SK-N-SH (cell line): ENCODE data around the gene GLCE. TPM values are rescaled to one million over a fixed set of nuclear protein-coding genes. Genes with fewer than 3 reads are reported as not detected.

Source experiments
- CTCF ChIA-PET: fragments of 300-600, 350-600 bp; formaldehyde crosslinking; extraction: SDS; loops from one replicate; lab custom pipeline; 2021; lab: Yijun Ruan, JAX
- POLR2A ChIA-PET: fragments of 350-600 bp; sonication (Branson Sonifier 250); formaldehyde crosslinking; extraction: SDS; loops from one replicate; lab custom pipeline; 2020; ENCODE audit warnings: antibody characterized with exemption, inconsistent platforms; lab: Yijun Ruan, JAX
- DNase-seq: peaks from one replicate; pipeline ENCODE4 v3.0.0; 2012
- H2AFZ ChIP-seq: fragments of 200-600 bp; sonication (generic); 2 replicates; pipeline ENCODE4 v1.8.1; 2016; ENCODE audit warnings: antibody characterized with exemption, mild to moderate bottlenecking, low read depth
- H3F3A ChIP-seq: fragments of 200-600 bp; sonication (generic); replicated peaks from 2 replicates; pipeline ENCODE3; 2016; ENCODE audit warnings: antibody characterized with exemption, mild to moderate bottlenecking; ENCODE audit not compliant: insufficient read depth
- H3K27ac ChIP-seq, 2 experiments: fragments of 200-500 bp in 1 of 2; fragments of 200-600 bp in 1 of 2; sonication (Bioruptor generic) in 1 of 2; sonication (generic), shearing (Covaris generic) in 1 of 2; 2 replicates each; pipeline versions ENCODE4 v1.5.1 to v1.6.1; 2014 to 2016; ENCODE audit warnings: low read depth in 2 of 2, inconsistent platforms in 1 of 2, low read length in 1 of 2, mild to moderate bottlenecking in 1 of 2, mixed read lengths in 1 of 2
- H3K27me3 ChIP-seq: fragments of 200-600 bp; sonication (generic), shearing (Covaris generic); 2 replicates; pipeline ENCODE4 v1.6.1; 2016; ENCODE audit warnings: mixed run types; ENCODE audit not compliant: insufficient read depth
- H3K36me3 ChIP-seq, 2 experiments: fragments of 200-500 bp in 1 of 2; fragments of 200-600 bp in 1 of 2; sonication (Bioruptor generic) in 1 of 2; sonication (generic) in 1 of 2; replicated peaks in 1 of 2; 2 replicates each; pipeline versions ENCODE3 to v1.5.1; 2014 to 2016; ENCODE audit warnings: low read length in 1 of 2, mild to moderate bottlenecking in 1 of 2; ENCODE audit not compliant: insufficient read depth in 2 of 2, control insufficient read depth in 1 of 2
- H3K4me1 ChIP-seq, 2 experiments: fragments of 200-500 bp in 1 of 2; fragments of 200-600 bp in 1 of 2; sonication (Bioruptor generic) in 1 of 2; sonication (generic), shearing (Covaris generic) in 1 of 2; 2 replicates each; pipeline versions ENCODE4 v1.5.1 to v1.6.1; 2014 to 2016; ENCODE audit warnings: low read depth in 1 of 2, low read length in 1 of 2, mixed run types in 1 of 2; ENCODE audit not compliant: insufficient read depth in 2 of 2, control insufficient read depth in 1 of 2
- H3K4me2 ChIP-seq: fragments of 200-600 bp; sonication (generic), shearing (Covaris generic); 2 replicates; pipeline ENCODE4 v1.6.1; 2017; ENCODE audit warnings: mixed run types
- H3K4me3 ChIP-seq, 2 experiments: fragments of 200-500 bp in 1 of 2; fragments of 200-600 bp in 1 of 2; sonication (Bioruptor generic) in 1 of 2; sonication (generic), shearing (Covaris generic) in 1 of 2; 2 replicates each; pipeline versions ENCODE4 v1.5.1 to v1.8.1; 2014 to 2016; ENCODE audit warnings: low read depth in 2 of 2, inconsistent platforms in 1 of 2, low read length in 1 of 2, mild to moderate bottlenecking in 1 of 2, mixed read lengths in 1 of 2, moderate library complexity in 1 of 2
- H3K79me2 ChIP-seq: fragments of 200-600 bp; sonication (generic); 2 replicates; pipeline ENCODE4 v1.8.1; 2017; ENCODE audit warnings: mild to moderate bottlenecking; ENCODE audit not compliant: insufficient read depth
- H3K9ac ChIP-seq: fragments of 200-600 bp; sonication (generic); 2 replicates; pipeline ENCODE4 v1.6.1; 2017; ENCODE audit warnings: mixed run types
- H3K9me2 ChIP-seq: fragments of 200-600 bp; sonication (generic); 2 replicates; pipeline ENCODE4 v1.6.1; 2017; ENCODE audit warnings: mixed run types
- H3K9me3 ChIP-seq: fragments of 200-600 bp; sonication (generic); 2 replicates; pipeline ENCODE4 v1.6.1; 2017; ENCODE audit warnings: mixed run types, mild to moderate bottlenecking, moderate library complexity
- H4K20me1 ChIP-seq: fragments of 200-600 bp; sonication (generic); 2 replicates; pipeline ENCODE4 v1.6.1; 2017; ENCODE audit warnings: mild to moderate bottlenecking, mixed run types; ENCODE audit not compliant: insufficient read depth
- EP300 ChIP-seq, 2 experiments: IDR thresholded peaks; 2 replicates each; pipeline versions ENCODE4 v1.4.0 to v1.6.1; 2012; ENCODE audit warnings: borderline replicate concordance in 1 of 2, low read depth in 1 of 2, low read length in 1 of 2
- FOSL2 ChIP-seq: IDR thresholded peaks from 2 replicates; pipeline ENCODE4 v1.4.0; 2012; ENCODE audit warnings: low read depth, mild to moderate bottlenecking, moderate library complexity, borderline replicate concordance
- FOXJ3 ChIP-seq: sonication (generic); formaldehyde crosslinking; IDR thresholded peaks from 2 replicates; pipeline ENCODE4 v1.5.1; 2020; ENCODE audit warnings: mild to moderate bottlenecking, missing genetic modification reagents
- FOXM1 ChIP-seq: IDR thresholded peaks from 2 replicates; pipeline ENCODE4 v1.4.0; 2012; ENCODE audit warnings: low read depth, mild to moderate bottlenecking
- GABPA ChIP-seq: IDR thresholded peaks from 2 replicates; pipeline ENCODE4 v1.4.0; 2012; ENCODE audit warnings: low read depth, mild to moderate bottlenecking
- GATA2 ChIP-seq: sonication (generic); formaldehyde crosslinking; IDR thresholded peaks from 2 replicates; pipeline ENCODE4 v1.5.0; 2020; ENCODE audit warnings: mild to moderate bottlenecking, missing genetic modification reagents
- MEF2A ChIP-seq: IDR thresholded peaks from 2 replicates; pipeline ENCODE4 v1.4.0; 2012; ENCODE audit warnings: low read depth, borderline replicate concordance
- POLR2AphosphoS5 ChIP-seq: IDR thresholded peaks from 2 replicates; pipeline ENCODE4 v1.6.1; 2012; ENCODE audit warnings: low read depth, low read length
- RAD21 ChIP-seq: IDR thresholded peaks from 2 replicates; pipeline ENCODE4 v1.6.1; 2012; ENCODE audit warnings: mild to moderate bottlenecking, low read length
- RCOR1 ChIP-seq: fragments of 150-350 bp; IDR thresholded peaks from 2 replicates; pipeline ENCODE4 v1.6.1; 2017; ENCODE audit warnings: antibody characterized with exemption, low read length
- TAF1 ChIP-seq: IDR thresholded peaks from 2 replicates; pipeline ENCODE4 v1.6.1; 2012; ENCODE audit warnings: low read depth, mild to moderate bottlenecking, low read length, moderate library complexity, borderline replicate concordance
- TEAD4 ChIP-seq: IDR thresholded peaks from 2 replicates; pipeline ENCODE4 v1.4.0; 2012; ENCODE audit warnings: mild to moderate bottlenecking, borderline replicate concordance; ENCODE audit not compliant: insufficient read depth
- WGBS: methylation state at CpG from one replicate; pipeline ENCODE4 v1.1.6; 2017; ENCODE audit warnings: low lambda C conversion rate; 5-methylcytosine and 5-hydroxymethylcytosine counted together
- polyA plus RNA-seq, 3 experiments: library from polyadenylated mRNA; depleted of rRNA; stranded (reverse); fragments of >200 nt; gene quantifications; 2 replicates each; pipeline ENCODE4 v1.2.3, GENCODE V29; 2012
- TF ChIP-seq, protein P1 (sequence below): fragments of 150-350 bp; IDR thresholded peaks from 2 replicates; pipeline ENCODE4 v1.6.1; 2016; ENCODE audit warnings: mild to moderate bottlenecking, low read depth, low read length
- TF ChIP-seq, protein P2 (sequence below): fragments of 150-350 bp; IDR thresholded peaks from 2 replicates; pipeline ENCODE4 v1.6.1; 2017; ENCODE audit warnings: antibody characterized with exemption, low read length, low read depth, borderline replicate concordance
- TF ChIP-seq, protein P3 (sequence below): fragments of 200-600 bp; sonication (generic); IDR thresholded peaks from 2 replicates; pipeline ENCODE4 v1.6.1; 2017; ENCODE audit warnings: antibody characterized with exemption, mild to moderate bottlenecking, moderate library complexity
- TF ChIP-seq, protein P4 (sequence below): IDR thresholded peaks from 2 replicates; pipeline ENCODE4 v1.4.0; 2012; ENCODE audit warnings: low read depth, borderline replicate concordance
- TF ChIP-seq, protein P5 (sequence below): IDR thresholded peaks from 2 replicates; pipeline ENCODE4 v1.6.1; 2012; ENCODE audit warnings: mild to moderate bottlenecking, low read depth, low read length, moderate library complexity
- TF ChIP-seq, protein P6 (sequence below): IDR thresholded peaks from 2 replicates; pipeline ENCODE4 v1.4.0; 2012; ENCODE audit warnings: low read depth, borderline replicate concordance

GLCE gene
- polyA plus RNA-seq, 1 of the 3 experiments (the other 2 are of a cell fraction), result 19.5 TPM

DNA sequence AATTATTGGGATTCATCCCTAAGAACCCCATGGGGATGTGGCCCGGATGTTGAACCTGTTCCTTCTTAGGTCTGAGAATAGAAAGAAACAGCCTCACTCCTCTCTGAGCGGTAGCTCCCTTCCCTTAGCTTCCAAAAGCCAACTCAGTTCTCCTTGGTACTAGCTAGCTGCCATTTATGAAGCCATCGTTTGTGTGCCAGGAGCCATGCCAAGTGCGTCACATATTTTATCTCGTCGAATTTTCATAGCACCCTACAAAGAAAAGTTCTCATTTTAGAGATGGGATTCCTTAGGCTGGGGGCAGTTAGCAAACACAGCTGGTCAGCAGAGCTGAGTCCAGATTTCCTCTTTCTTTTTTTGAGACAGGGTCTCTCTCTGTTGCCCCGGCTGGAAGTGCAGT is 45.4 kb upstream of the GLCE start:
- DNase-seq, result no peak
- H3F3A ChIP-seq, result no peaks in the 10 kb centered on the region
- H3K4me2 ChIP-seq, result no peak overlapping the region
- POLR2A ChIA-PET, result no interaction called here
- H3K27ac ChIP-seq, result no peak overlapping the region
- no peaks in the 10 kb centered on the region for H4K20me1 ChIP-seq
- WGBS, result 68% methylated on average over 7 of the region's 7 CpGs
- H3K79me2 ChIP-seq, result no peaks in the 10 kb centered on the region
- no peaks in the 10 kb centered on the region for H3K9me2 ChIP-seq
- no peak for TF ChIP-seq RAD21
- TF ChIP-seq, protein P1, sequence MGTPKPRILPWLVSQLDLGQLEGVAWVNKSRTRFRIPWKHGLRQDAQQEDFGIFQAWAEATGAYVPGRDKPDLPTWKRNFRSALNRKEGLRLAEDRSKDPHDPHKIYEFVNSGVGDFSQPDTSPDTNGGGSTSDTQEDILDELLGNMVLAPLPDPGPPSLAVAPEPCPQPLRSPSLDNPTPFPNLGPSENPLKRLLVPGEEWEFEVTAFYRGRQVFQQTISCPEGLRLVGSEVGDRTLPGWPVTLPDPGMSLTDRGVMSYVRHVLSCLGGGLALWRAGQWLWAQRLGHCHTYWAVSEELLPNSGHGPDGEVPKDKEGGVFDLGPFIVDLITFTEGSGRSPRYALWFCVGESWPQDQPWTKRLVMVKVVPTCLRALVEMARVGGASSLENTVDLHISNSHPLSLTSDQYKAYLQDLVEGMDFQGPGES, result no peak
- no peak for TF ChIP-seq TAF1
- no peak for TF ChIP-seq RCOR1
- TF ChIP-seq, protein P2, sequence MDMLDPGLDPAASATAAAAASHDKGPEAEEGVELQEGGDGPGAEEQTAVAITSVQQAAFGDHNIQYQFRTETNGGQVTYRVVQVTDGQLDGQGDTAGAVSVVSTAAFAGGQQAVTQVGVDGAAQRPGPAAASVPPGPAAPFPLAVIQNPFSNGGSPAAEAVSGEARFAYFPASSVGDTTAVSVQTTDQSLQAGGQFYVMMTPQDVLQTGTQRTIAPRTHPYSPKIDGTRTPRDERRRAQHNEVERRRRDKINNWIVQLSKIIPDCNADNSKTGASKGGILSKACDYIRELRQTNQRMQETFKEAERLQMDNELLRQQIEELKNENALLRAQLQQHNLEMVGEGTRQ, result no peak
- no peak for TF ChIP-seq GABPA
- TF ChIP-seq, protein P3, sequence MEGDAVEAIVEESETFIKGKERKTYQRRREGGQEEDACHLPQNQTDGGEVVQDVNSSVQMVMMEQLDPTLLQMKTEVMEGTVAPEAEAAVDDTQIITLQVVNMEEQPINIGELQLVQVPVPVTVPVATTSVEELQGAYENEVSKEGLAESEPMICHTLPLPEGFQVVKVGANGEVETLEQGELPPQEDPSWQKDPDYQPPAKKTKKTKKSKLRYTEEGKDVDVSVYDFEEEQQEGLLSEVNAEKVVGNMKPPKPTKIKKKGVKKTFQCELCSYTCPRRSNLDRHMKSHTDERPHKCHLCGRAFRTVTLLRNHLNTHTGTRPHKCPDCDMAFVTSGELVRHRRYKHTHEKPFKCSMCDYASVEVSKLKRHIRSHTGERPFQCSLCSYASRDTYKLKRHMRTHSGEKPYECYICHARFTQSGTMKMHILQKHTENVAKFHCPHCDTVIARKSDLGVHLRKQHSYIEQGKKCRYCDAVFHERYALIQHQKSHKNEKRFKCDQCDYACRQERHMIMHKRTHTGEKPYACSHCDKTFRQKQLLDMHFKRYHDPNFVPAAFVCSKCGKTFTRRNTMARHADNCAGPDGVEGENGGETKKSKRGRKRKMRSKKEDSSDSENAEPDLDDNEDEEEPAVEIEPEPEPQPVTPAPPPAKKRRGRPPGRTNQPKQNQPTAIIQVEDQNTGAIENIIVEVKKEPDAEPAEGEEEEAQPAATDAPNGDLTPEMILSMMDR, result no peak
- TF ChIP-seq FOXM1, result no peak
- TF ChIP-seq, protein P4, sequence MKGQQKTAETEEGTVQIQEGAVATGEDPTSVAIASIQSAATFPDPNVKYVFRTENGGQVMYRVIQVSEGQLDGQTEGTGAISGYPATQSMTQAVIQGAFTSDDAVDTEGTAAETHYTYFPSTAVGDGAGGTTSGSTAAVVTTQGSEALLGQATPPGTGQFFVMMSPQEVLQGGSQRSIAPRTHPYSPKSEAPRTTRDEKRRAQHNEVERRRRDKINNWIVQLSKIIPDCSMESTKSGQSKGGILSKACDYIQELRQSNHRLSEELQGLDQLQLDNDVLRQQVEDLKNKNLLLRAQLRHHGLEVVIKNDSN, result no peak
- TF ChIP-seq FOSL2, result no peak
- no peak for TF ChIP-seq POLR2AphosphoS5
- TF ChIP-seq, protein P5, sequence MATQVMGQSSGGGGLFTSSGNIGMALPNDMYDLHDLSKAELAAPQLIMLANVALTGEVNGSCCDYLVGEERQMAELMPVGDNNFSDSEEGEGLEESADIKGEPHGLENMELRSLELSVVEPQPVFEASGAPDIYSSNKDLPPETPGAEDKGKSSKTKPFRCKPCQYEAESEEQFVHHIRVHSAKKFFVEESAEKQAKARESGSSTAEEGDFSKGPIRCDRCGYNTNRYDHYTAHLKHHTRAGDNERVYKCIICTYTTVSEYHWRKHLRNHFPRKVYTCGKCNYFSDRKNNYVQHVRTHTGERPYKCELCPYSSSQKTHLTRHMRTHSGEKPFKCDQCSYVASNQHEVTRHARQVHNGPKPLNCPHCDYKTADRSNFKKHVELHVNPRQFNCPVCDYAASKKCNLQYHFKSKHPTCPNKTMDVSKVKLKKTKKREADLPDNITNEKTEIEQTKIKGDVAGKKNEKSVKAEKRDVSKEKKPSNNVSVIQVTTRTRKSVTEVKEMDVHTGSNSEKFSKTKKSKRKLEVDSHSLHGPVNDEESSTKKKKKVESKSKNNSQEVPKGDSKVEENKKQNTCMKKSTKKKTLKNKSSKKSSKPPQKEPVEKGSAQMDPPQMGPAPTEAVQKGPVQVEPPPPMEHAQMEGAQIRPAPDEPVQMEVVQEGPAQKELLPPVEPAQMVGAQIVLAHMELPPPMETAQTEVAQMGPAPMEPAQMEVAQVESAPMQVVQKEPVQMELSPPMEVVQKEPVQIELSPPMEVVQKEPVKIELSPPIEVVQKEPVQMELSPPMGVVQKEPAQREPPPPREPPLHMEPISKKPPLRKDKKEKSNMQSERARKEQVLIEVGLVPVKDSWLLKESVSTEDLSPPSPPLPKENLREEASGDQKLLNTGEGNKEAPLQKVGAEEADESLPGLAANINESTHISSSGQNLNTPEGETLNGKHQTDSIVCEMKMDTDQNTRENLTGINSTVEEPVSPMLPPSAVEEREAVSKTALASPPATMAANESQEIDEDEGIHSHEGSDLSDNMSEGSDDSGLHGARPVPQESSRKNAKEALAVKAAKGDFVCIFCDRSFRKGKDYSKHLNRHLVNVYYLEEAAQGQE, result no peak
- no peak for TF ChIP-seq FOXJ3
- TF ChIP-seq, protein P6, sequence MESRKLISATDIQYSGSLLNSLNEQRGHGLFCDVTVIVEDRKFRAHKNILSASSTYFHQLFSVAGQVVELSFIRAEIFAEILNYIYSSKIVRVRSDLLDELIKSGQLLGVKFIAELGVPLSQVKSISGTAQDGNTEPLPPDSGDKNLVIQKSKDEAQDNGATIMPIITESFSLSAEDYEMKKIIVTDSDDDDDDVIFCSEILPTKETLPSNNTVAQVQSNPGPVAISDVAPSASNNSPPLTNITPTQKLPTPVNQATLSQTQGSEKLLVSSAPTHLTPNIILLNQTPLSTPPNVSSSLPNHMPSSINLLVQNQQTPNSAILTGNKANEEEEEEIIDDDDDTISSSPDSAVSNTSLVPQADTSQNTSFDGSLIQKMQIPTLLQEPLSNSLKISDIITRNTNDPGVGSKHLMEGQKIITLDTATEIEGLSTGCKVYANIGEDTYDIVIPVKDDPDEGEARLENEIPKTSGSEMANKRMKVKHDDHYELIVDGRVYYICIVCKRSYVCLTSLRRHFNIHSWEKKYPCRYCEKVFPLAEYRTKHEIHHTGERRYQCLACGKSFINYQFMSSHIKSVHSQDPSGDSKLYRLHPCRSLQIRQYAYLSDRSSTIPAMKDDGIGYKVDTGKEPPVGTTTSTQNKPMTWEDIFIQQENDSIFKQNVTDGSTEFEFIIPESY, result no peak
- no peak for TF ChIP-seq GATA2 (CRISPR knock-in tag)
- TF ChIP-seq TEAD4, result no peak
- no peak for TF ChIP-seq EP300 (IDR thresholded peaks at IDR 0.05; ENCODE audit: borderline replicate concordance in 1 of 2, low read depth in 1 of 2, low read length in 1 of 2)
- TF ChIP-seq MEF2A, result no peak
- H3K4me3 ChIP-seq, result no peak overlapping the region
- no peak overlapping the region for H2AFZ ChIP-seq
- CTCF ChIA-PET, result no interaction called here
- no peaks in the 10 kb centered on the region for H3K9me3 ChIP-seq
- H3K9ac ChIP-seq, result no peak overlapping the region
- H3K36me3 ChIP-seq, result no peaks in the 10 kb centered on the region
- H3K27me3 ChIP-seq, result peaks cover 46% of the 10 kb centered on the region
- H3K4me1 ChIP-seq, result peaks cover 0 to 28% of the 10 kb centered on the region in 2 experiments; a peak in 2 of 4 replicates
